NB4 (cell line): Measurements from ENCODE around the gene STARD13.

Experiments used
- DNase-seq: peaks from one replicate; pipeline ENCODE4 v3.0.0; 2010; ENCODE audit warnings: low read depth
- H3K4me3 ChIP-seq: one replicate; pipeline ENCODE4 v1.5.1; 2011; ENCODE audit warnings: mild to moderate bottlenecking, low read depth, low read length, moderate library complexity
- CTCF ChIP-seq: IDR thresholded peaks from one replicate; pipeline ENCODE4 v1.5.1; 2012; ENCODE audit warnings: low read depth, low read length
- MAX ChIP-seq: IDR thresholded peaks from 2 replicates; pipeline ENCODE4 v1.6.1; 2011; ENCODE audit warnings: low read depth, low read length
- MYC ChIP-seq: IDR thresholded peaks from 2 replicates; pipeline ENCODE4 v1.6.1; 2011; ENCODE audit warnings: low read depth, low read length
- POLR2A ChIP-seq: IDR thresholded peaks from 2 replicates; pipeline ENCODE4 v1.6.1; 2011; ENCODE audit warnings: mild to moderate bottlenecking; ENCODE audit not compliant: insufficient read length; ENCODE audit errors: extremely low read depth

Gene STARD13

GRCh38 chr13:33073338-33073737 lies 212.2 kb downstream of the STARD13 start:
- no peak for TF ChIP-seq CTCF
- no peak for TF ChIP-seq MYC
- no peak for TF ChIP-seq POLR2A
- TF ChIP-seq MAX, result no peak
- no peak for DNase-seq
- H3K4me3 ChIP-seq, result no peak overlapping the region

GRCh38 chr13:33072759-33073158 lies 212.8 kb downstream of the STARD13 start:
- no peak for TF ChIP-seq MYC
- TF ChIP-seq POLR2A, result no peak
- TF ChIP-seq MAX, result no peak
- no peak for TF ChIP-seq CTCF
- H3K4me3 ChIP-seq, result no peak overlapping the region
- DNase-seq, result no peak

- no peak for DNase-seq
- TF ChIP-seq CTCF (no peak), POLR2A (no peak), MYC (no peak), MAX (no peak)
- no peak overlapping the region for H3K4me3 ChIP-seq
Measured at GRCh38 chr13:33072282-33072681, 213.3 kb downstream of the STARD13 start.

- no peak overlapping the region for H3K4me3 ChIP-seq
- DNase-seq, result no peak
- TF ChIP-seq POLR2A (no peak), MAX (no peak), CTCF (no peak), MYC (no peak)
Measured at GRCh38 chr13:33070713-33071112, 214.8 kb downstream of the STARD13 start.

- DNase-seq, result peak; percentile 25
- TF ChIP-seq CTCF, result peak; percentile 13
- TF ChIP-seq MAX, result no peak
- no peak for TF ChIP-seq POLR2A
Measured at GRCh38 chr13:33069365-33069764, 216.2 kb downstream of the STARD13 start.

GRCh38 chr13:33066329-33066728 lies 219.2 kb downstream of the STARD13 start:
- no peak for DNase-seq
- no peak overlapping the region for H3K4me3 ChIP-seq
- no peak for TF ChIP-seq CTCF
- TF ChIP-seq POLR2A, result no peak
- TF ChIP-seq MYC, result no peak
- TF ChIP-seq MAX, result no peak

More at GRCh38 chr13:33069365-33069764, 216.2 kb downstream of the STARD13 start:
- H3K4me3 ChIP-seq, result no peak overlapping the region
